ENCODE measurements around the gene PLPPR4.

Gene PLPPR4

GRCh38 chr1:99331083-99331482 lies 66.8 kb downstream of the PLPPR4 start:
- no peak for DNase-seq
- Histone ChIP-seq H3K27ac (no peak overlapping the region), H3K36me3 (replicated peaks) (no peaks in the 10 kb centered on the region), H3K4me3 (ENCODE audit: low read depth, low read length) (no peak overlapping the region), H3K27me3 (replicated peaks) (no peaks in the 10 kb centered on the region)
- TF ChIP-seq CTCF (IDR thresholded peaks at IDR 0.05; ENCODE audit: low read depth, low read length, missing control alignments): no peak
- in situ Hi-C loops (cut with HindIII; ENCODE audit: low pct_ligation_motif_present, low sequenced_read_pairs): no loop called here

GRCh38 chr1:99331636-99332035 lies 67.3 kb downstream of the PLPPR4 start:
- no peak overlapping the region for H3K4me3 ChIP-seq (ENCODE audit: low read depth, low read length)
- H3K36me3 ChIP-seq (replicated peaks): no peaks in the 10 kb centered on the region
- in situ Hi-C loops (cut with HindIII; ENCODE audit: low pct_ligation_motif_present, low sequenced_read_pairs): no loop called here
- DNase-seq: no peak
- TF ChIP-seq CTCF (IDR thresholded peaks at IDR 0.05; ENCODE audit: low read depth, low read length, missing control alignments): no peak
- H3K27me3 ChIP-seq (replicated peaks): no peaks in the 10 kb centered on the region
- no peak overlapping the region for H3K27ac ChIP-seq

GRCh38 chr1:99332561-99332960 lies 68.3 kb downstream of the PLPPR4 start:
- no peak for TF ChIP-seq CTCF (IDR thresholded peaks at IDR 0.05; ENCODE audit: low read depth, low read length, missing control alignments)
- no peaks in the 10 kb centered on the region for H3K27me3 ChIP-seq (replicated peaks)
- H3K27ac ChIP-seq: no peak overlapping the region
- no peak for DNase-seq
- in situ Hi-C loops (cut with HindIII; ENCODE audit: low pct_ligation_motif_present, low sequenced_read_pairs): no loop called here
- H3K4me3 ChIP-seq (ENCODE audit: low read depth, low read length): no peak overlapping the region
- H3K36me3 ChIP-seq (replicated peaks): no peaks in the 10 kb centered on the region

- DNase-seq: no peak
- Histone ChIP-seq H3K27me3 (replicated peaks) (no peaks in the 10 kb centered on the region), H3K27ac (no peak overlapping the region), H3K4me3 (ENCODE audit: low read depth, low read length) (no peak overlapping the region), H3K36me3 (replicated peaks) (no peaks in the 10 kb centered on the region)
- in situ Hi-C loops (cut with HindIII; ENCODE audit: low pct_ligation_motif_present, low sequenced_read_pairs): no loop called here
- TF ChIP-seq CTCF (IDR thresholded peaks at IDR 0.05; ENCODE audit: low read depth, low read length, missing control alignments): no peak
These were observed 70.7 kb downstream of the PLPPR4 start for GRCh38 chr1:99334991-99335390.

- DNase-seq: no peak
- Histone ChIP-seq H3K27ac (no peak overlapping the region), H3K27me3 (replicated peaks) (no peaks in the 10 kb centered on the region), H3K4me3 (ENCODE audit: low read depth, low read length) (no peak overlapping the region), H3K36me3 (replicated peaks) (no peaks in the 10 kb centered on the region)
- in situ Hi-C loops (cut with HindIII; ENCODE audit: low pct_ligation_motif_present, low sequenced_read_pairs): no loop called here
- no peak for TF ChIP-seq CTCF (IDR thresholded peaks at IDR 0.05; ENCODE audit: low read depth, low read length, missing control alignments)
These were observed 82.9 kb downstream of the PLPPR4 start for GRCh38 chr1:99347041-99347684.
